ENCODE data around the gene ADGRG7.

Gene ADGRG7

DNA sequence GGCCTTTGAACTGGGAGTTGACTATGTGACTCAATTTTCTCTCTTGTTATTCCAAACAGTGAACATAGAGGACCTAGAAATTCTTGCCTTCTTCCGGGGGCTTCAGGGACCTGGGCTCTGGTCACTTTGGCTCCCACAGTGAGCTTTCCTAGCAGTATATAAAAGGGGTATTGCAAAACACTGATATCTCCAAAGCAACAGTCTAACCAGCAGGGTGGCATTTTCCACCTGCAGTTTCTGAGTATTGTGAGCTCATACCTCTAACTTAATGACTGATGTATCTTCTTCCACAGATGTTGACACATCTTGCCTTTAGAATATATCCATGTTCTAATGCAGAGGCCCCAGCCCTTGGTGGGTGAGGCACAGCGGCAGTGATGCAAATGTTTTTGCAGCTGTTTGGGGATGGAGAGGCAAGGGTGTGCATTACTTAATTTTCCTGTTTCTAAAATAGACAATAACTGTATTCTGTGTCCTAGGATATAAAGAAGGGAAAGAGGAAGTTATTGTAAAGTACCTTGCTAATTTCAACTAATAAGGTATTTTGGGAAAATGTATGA, 45.7 kb upstream of the ADGRG7 start:
- H3K27ac Mint-ChIP-seq = no peak overlapping the region
- no peaks in the 10 kb centered on the region for H3K4me1 Mint-ChIP-seq
- no peak overlapping the region for H3K4me3 Mint-ChIP-seq
- no peak for TF ChIP-seq CTCF (IDR thresholded peaks at IDR 0.05)
- H3K9me3 Mint-ChIP-seq = no peaks in the 10 kb centered on the region
- no peaks in the 10 kb centered on the region for H3K27me3 Mint-ChIP-seq (ENCODE audit: low read depth, poor library complexity)
- DNase-seq = no peak
- H3K36me3 Mint-ChIP-seq (ENCODE audit: low read depth) = peaks cover 5% of the 10 kb centered on the region

DNA sequence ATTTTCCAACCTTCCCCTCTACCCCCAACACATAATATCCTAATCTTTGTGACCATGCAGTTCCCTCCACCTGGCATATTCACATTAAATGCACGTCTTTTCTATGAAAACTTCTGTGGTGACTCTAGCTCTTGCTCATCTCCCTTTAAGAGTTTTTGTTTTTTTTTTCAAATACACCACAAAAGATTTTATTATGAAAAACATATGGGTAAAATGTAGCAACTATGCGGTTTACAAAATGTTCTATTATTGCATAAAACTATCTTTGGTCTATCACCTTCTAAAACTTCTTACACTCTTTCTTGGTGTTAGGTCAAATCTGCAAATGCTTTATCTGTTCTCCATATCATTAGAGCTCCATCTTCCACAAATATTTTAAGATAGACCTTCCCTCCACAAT, 38.6 kb upstream of the ADGRG7 start:
- no peaks in the 10 kb centered on the region for H3K27me3 Mint-ChIP-seq (ENCODE audit: low read depth, poor library complexity)
- H3K4me1 Mint-ChIP-seq = no peaks in the 10 kb centered on the region
- no peak for TF ChIP-seq CTCF (IDR thresholded peaks at IDR 0.05)
- no peak overlapping the region for H3K4me3 Mint-ChIP-seq
- H3K9me3 Mint-ChIP-seq = peaks cover 3% of the 10 kb centered on the region
- peaks cover 31% of the 10 kb centered on the region for H3K36me3 Mint-ChIP-seq (ENCODE audit: low read depth)
- no peak for DNase-seq
- no peak overlapping the region for H3K27ac Mint-ChIP-seq

GRCh38 chr3:100574536-100574935, 34.9 kb upstream of the ADGRG7 start:
- H3K4me3 Mint-ChIP-seq = no peak overlapping the region
- H3K4me1 Mint-ChIP-seq = no peaks in the 10 kb centered on the region
- no peak for DNase-seq
- no peaks in the 10 kb centered on the region for H3K27me3 Mint-ChIP-seq (ENCODE audit: low read depth, poor library complexity)
- H3K36me3 Mint-ChIP-seq (ENCODE audit: low read depth) = peaks cover 32% of the 10 kb centered on the region
- H3K9me3 Mint-ChIP-seq = peaks cover 3% of the 10 kb centered on the region
- no peak overlapping the region for H3K27ac Mint-ChIP-seq
- TF ChIP-seq CTCF (IDR thresholded peaks at IDR 0.05) = no peak

DNA sequence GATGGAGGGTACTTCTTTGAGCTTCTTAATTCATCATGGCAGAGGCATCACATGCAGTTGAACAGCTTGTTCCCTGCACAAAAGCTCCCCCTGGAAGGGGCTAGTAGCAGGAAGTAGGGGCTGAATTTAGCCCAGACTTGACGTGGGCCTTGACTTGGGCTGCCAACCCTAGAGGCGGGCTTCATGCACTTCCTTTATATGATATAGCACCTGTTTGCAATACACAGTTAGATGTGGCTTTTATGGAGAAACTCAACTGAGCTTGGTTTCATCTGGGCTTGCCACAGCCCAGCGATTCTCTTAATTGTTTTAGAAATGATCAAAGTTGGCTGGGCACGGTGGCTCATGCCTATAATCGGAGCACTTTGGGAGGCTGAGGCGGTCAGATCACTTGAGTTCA, 33.7 kb upstream of the ADGRG7 start:
- TF ChIP-seq CTCF (IDR thresholded peaks at IDR 0.05) = no peak
- no peaks in the 10 kb centered on the region for H3K27me3 Mint-ChIP-seq (ENCODE audit: low read depth, poor library complexity)
- no peak overlapping the region for H3K27ac Mint-ChIP-seq
- peaks cover 26% of the 10 kb centered on the region for H3K36me3 Mint-ChIP-seq (ENCODE audit: low read depth)
- H3K9me3 Mint-ChIP-seq = peaks cover 3% of the 10 kb centered on the region
- no peak for DNase-seq
- H3K4me1 Mint-ChIP-seq = no peaks in the 10 kb centered on the region
- no peak overlapping the region for H3K4me3 Mint-ChIP-seq

DNA sequence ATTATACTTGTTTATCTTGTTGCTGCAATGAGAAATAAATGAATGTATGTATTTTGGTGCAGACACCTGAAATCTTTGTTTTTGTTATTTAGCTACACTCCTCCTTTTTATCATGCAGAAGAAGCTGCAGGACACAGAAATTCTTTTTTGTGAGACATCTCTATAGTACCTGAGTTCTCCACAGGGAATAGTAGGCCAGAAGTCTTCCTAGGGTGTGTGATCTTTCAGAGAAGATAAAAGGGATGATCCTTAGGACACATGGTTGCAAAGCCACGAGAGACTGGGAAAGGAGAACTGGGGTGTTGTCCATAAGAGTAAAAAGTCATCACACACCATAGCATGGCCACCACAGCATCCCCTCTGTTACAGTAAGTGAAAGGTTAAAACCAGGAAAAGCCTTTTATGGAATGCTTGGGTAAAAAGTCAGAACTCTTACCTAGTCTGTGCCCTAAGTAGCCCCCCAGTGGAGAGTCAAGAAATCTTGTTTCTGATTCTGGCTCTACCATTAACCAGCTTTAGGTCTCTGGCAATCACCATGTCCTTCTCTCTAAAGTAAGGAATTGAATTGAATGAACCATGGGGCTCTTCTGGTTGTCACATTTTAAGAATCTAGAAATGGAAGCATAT, 31.9 kb upstream of the ADGRG7 start:
- Mint-ChIP-seq H3K36me3 (ENCODE audit: low read depth) (peaks cover 16% of the 10 kb centered on the region), H3K9me3 (no peaks in the 10 kb centered on the region), H3K4me3 (no peak overlapping the region), H3K27ac (no peak overlapping the region), H3K27me3 (ENCODE audit: low read depth, poor library complexity) (no peaks in the 10 kb centered on the region), H3K4me1 (no peaks in the 10 kb centered on the region)
- TF ChIP-seq CTCF (IDR thresholded peaks at IDR 0.05) = no peak
- DNase-seq = no peak

- Mint-ChIP-seq H3K36me3 (ENCODE audit: low read depth) (peaks cover 16% of the 10 kb centered on the region), H3K9me3 (no peaks in the 10 kb centered on the region), H3K4me1 (no peaks in the 10 kb centered on the region), H3K27ac (no peak overlapping the region), H3K27me3 (ENCODE audit: low read depth, poor library complexity) (no peaks in the 10 kb centered on the region), H3K4me3 (no peak overlapping the region)
- no peak for TF ChIP-seq CTCF (IDR thresholded peaks at IDR 0.05)
- DNase-seq = no peak
Observed at GRCh38 chr3:100578646-100579045, 30.8 kb upstream of the ADGRG7 start.
